Activated naive CD8-positive, alpha-beta T cell treated with anti-CD3 and anti-CD28 coated beads, Interleukin-2, amount 50 U/mL, for 16 hours (primary cell): ENCODE measurements around the gene MEG3.

ENCODE experiments used
- DNase-seq: peaks from one replicate; pipeline ENCODE4 v3.0.0-alpha.2; 2020; ENCODE audit warnings: low read depth, low spot score

MEG3 gene

DNA sequence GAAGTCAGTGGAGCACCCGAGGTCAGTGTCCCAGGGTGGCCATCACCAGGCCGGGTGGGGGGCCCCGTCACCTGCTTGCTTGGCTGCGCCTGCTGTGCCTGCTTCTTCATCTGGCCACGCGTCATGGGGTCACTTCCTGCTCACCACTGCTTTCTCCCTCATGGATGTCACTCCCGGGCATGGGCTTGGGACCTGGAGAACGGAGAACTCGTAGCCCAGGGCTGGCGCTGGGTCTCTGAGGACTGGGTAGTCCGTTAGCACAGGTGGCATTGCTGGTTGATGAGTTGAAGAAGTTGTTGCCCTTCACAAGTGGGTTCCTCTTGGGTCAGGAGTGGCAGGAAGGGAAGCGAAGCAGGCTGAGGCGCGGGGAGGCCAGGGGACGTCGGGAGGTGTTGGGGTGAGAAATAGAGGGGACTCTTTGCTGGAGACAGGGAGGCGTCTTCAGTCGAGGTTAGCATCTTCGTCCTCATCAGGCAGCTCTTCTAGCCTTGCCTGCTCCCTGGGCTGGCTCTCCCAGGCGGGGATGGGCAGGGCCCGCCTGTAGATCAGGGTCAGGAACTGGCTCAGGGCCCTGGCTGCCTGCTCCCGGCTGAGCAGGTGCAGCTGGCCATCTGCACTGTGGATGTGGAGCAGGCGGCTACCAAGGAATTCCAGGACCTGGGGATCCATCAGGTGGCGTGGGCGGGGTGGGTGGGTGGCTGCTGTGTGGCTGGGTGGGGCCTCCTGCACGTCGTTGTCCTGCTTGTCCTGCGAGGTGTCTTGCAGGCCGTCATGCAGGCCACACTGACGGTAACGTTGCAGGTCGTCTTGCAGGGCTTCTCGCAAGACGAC is 54.6 kb downstream of the MEG3 start:
- no peak for DNase-seq

- DNase-seq: no peak
Observed at GRCh38 chr14:100881211-100882025, 55.5 kb downstream of the MEG3 start.

GRCh38 chr14:100882026-100882967 is 56.4 kb downstream of the MEG3 start:
- DNase-seq: no peak

DNA sequence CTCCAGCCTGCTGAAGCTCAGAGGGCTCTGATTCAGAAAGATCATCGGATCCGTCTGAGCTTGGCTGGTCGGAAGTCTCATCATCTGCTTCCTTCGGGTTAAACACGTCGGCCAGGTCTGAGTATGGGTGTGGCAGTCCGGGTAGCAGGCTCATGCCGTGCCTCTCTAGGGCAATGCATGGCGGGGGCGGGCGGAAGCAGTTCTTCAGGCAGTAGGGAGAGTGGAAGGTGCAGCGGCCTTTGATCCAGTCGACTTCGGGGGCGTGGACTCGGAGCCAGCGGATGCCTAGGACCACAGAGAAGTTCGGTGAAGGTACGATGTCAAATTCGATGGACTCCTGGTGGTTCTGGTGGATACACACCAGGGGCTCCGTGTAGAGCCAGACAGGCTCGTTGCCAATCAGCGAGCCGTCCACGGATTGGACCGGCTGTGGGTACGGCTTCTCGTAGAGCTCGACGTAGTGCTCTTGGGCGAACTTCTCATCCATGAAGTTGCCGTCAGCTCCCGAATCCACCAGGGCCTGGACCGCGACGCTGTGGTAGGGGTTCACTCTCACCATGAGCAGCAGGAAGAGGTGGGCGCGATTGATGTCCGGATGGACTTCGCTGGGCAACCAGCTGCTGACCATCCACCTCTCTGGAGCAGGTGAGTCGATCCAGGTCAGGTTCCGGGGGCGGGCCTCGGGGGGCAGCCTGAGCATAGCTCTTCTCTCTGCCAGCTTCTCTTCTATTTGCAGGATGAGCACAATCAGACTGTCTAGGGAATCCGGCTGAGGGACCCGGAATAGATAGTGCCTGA is 57.3 kb downstream of the MEG3 start:
- no peak for DNase-seq

GRCh38 chr14:100883789-100884101 is 57.8 kb downstream of the MEG3 start:
- DNase-seq: no peak

GRCh38 chr14:100884456-100884855 is 58.5 kb downstream of the MEG3 start:
- DNase-seq: no peak

- no peak for DNase-seq
Observed at GRCh38 chr14:100885196-100885595, 59.3 kb downstream of the MEG3 start.

GRCh38 chr14:100885617-100886016 is 59.7 kb downstream of the MEG3 start:
- DNase-seq: no peak

- no peak for DNase-seq
Observed at GRCh38 chr14:100887728-100888335, 61.9 kb downstream of the MEG3 start.

GRCh38 chr14:100888789-100889315 is 62.9 kb downstream of the MEG3 start:
- DNase-seq: no peak

- no peak for DNase-seq
Observed at GRCh38 chr14:100889641-100890040, 63.7 kb downstream of the MEG3 start.

DNA sequence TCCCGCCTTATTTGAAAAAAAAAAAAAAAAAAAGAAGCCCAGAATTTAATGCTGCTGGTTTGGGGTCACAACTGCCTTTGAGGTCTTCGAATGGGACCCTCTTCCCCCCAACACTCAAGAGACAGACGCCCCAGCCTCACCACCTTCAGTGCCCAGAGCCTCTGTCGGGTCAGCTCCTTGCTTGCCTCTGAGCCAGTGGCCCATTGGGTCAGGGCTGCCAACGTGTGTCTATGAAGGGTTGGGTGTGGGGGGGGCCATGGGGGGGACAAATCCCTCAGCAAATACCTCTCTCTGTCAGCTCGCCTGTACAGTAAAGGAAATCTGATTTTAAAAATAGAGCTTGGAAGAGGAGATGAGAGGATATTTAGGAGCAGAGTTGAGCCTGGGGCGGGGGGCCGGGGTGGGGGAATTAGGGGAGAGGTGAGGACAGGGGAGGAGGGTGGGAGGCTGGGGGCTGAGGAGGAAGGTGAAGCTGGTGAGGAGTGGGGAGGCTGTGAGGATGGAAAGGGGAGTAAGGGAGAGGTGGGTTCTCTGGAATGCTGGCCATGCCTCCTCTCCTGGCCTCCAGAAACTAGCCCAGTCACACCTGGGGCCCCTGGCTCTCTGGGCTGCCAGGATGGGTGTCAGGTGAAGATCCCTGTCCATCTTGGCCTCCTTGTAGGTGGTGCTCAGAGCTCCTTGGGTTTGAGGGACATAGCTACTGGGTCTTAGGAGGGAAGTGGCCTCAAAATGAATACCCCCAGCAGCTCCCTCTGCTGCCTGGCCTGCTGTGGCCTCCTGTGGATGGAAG is 64.3 kb downstream of the MEG3 start:
- DNase-seq: no peak

- no peak for DNase-seq
Observed at GRCh38 chr14:100891051-100891450, 65.1 kb downstream of the MEG3 start.

GRCh38 chr14:100891501-100892445 is 65.9 kb downstream of the MEG3 start:
- no peak for DNase-seq

DNA sequence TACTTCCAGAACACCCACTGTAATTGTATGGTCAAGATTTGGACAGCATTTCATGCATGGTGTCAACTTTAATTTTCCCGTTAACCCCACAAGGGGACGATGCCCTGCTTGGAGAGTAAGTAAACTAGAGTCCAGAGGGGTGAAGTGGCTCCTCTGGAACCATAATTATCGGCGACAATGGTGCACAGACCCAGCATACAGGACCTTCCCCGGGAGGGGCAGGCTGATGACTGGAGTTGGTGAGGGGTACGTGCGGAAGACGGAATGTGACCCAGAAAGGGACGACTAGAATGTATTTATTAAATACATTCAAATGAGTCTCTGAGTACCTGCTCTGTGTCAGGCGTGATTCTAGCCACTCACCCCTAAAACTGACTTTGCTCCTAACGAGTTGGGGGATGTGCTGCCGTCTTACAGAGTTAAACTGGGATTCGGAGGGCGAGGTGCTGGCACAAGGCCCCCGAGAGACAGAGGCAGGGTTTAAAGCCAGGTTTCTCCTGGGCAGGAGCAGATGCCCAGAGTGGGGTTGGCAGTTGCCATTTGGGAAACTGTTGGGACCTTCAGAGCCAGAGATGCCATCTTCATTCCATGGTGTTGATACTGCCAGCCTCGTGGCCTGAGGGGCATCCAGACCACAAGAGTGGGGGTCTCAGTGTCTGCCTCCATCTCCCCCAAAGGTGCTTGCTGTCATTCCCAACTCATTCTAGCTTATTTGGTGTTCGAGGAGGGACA is 66.7 kb downstream of the MEG3 start:
- no peak for DNase-seq

DNA sequence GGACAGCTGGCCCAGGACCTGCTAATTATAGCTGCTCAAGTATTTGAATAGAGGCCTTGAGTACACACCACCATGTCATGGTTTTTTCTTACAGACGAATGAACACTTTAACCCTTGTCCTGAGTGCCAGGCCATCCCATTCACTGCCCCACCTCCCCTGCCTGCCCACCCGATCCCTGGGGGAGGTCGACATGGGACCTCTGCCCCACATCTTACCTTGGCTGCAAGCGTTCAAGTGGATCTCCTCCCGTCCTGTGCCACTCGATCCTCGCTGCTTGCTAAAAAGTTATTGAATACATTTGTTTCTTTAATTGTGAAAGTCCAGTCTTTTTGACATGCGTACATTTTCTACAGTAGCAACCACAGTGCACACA is 67.3 kb downstream of the MEG3 start:
- DNase-seq: no peak

- no peak for DNase-seq
Observed at GRCh38 chr14:100893760-100894159, 67.8 kb downstream of the MEG3 start.

DNA sequence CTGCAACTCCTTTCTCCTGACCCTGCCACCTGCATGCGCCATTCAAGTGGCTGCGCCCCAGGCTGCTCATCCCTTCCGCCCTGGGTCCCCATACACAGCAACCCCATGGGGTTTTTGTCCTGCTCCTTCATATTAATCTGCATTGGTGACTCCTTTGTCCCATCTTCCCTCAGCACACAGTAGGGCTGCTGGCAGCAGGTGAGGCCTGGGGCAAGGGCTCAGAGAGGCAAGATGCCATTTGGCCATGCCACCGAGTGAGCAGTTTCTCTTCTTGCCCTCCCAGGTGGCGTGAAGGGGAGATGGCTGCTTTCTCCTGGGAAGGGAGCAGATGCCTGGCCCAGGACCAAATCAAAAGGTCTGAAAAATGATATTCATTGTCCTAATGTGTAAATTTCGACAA is 68.5 kb downstream of the MEG3 start:
- no peak for DNase-seq
